ENCODE data around the gene IZUMO1R.

- no peak for TF ChIP-seq MYC (IDR thresholded peaks at IDR 0.05; ENCODE audit: low read depth, low read length)
- TF ChIP-seq CTCF (IDR thresholded peaks at IDR 0.05; ENCODE audit: low read depth, low read length), result no peak
These were observed 24.3 kb downstream of the IZUMO1R start for GRCh38 chr11:94328587-94329080.
